Tibial nerve (tissue), 4 donors: ENCODE results near the gene CHRNG.

Source experiments
- CTCF ChIP-seq, 5 experiments: fragments of 200-600 bp in 3 of 5; fragments of 450-650 bp in 2 of 5; sonication (generic) in 3 of 5; IDR thresholded peaks; one replicate each; pipeline ENCODE4 v1.5.1; 2016 to 2019; ENCODE audit warnings: antibody characterized with exemption in 5 of 5, mild to moderate bottlenecking in 3 of 5, moderate library complexity in 2 of 5
- EP300 ChIP-seq, 2 donors: sonication (generic); formaldehyde crosslinking; IDR thresholded peaks; one replicate each; pipeline ENCODE4 v1.6.1; 2017; ENCODE audit warnings: antibody characterized with exemption in 2 of 2, mild to moderate bottlenecking in 1 of 2

- no peak for TF ChIP-seq CTCF (IDR thresholded peaks at IDR 0.05)
- TF ChIP-seq EP300 (IDR thresholded peaks at IDR 0.05) = no peak
These were observed 39.1 kb downstream of the CHRNG start for GRCh38 chr2:232578626-232579025.
